Measurements from ENCODE around the gene CILP2. TPM values are rescaled to one million over a fixed set of nuclear protein-coding genes. Genes with fewer than 3 reads are reported as not detected.

The CILP2 gene
- total and polyA plus RNA-seq, 2 of the 4 experiments (the other 2 are of a cell fraction): 0.18 to 0.87 TPM

DNA sequence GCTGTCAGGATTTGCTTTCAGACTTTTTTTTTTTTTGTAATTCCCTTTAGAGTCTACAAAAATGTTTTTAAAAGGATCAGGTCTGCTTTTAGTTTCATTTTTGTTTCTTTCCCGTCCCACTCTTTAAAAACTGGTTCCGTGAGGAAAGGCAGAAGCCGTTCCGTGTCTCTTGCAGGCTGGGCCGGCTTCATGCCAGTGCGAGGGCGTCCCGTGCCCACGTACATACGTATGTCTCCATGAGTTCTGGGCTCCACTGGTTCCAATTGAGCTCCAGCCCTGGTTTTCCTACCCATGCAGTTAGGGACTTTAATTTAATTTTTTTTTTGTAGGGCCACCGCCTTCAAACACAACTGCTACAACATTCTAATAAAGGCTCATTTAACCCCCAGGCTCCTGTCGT lies 31.5 kb upstream of the CILP2 start:
- Histone ChIP-seq H2BK15ac (ENCODE audit: low read depth, low read length) (no peak overlapping the region), H3K4me1 (ENCODE audit: control insufficient read depth, insufficient read depth, low read length) (no peaks in the 10 kb centered on the region), H3K9me3 (ENCODE audit: control insufficient read depth, insufficient read depth, low read length) (no peaks in the 10 kb centered on the region), H3K14ac (replicated peaks; ENCODE audit: low read depth, low read length) (no peak overlapping the region), H3K18ac (ENCODE audit: low read depth, low read length) (no peak overlapping the region), H4K8ac (ENCODE audit: low read depth in 2 of 2, low read length in 2 of 2) (no peak overlapping the region), H4K5ac (ENCODE audit: low read depth, low read length) (no peak overlapping the region), H3K9me1 (ENCODE audit: insufficient read depth, low read length) (peaks cover 5% of the 10 kb centered on the region; the same call in 1 of the 2 replicates), H2AK5ac (ENCODE audit: low read depth, low read length) (no peak overlapping the region), H3K36me3 (ENCODE audit: control insufficient read depth, insufficient read depth, low read length) (peaks cover 44% of the 10 kb centered on the region), H3K27me3 (ENCODE audit: control insufficient read depth, insufficient read depth, low read length) (no peaks in the 10 kb centered on the region), H3K4me2 (ENCODE audit: low read depth, low read length) (no peak overlapping the region), H4K91ac (ENCODE audit: insufficient read depth, low read depth, low read length) (no peak overlapping the region), H3K23ac (ENCODE audit: low read depth, low read length) (no peak overlapping the region), H4K20me1 (ENCODE audit: insufficient read depth, low read length) (no peaks in the 10 kb centered on the region; the same call in 1 of the 2 replicates), H2BK5ac (ENCODE audit: low read depth, low read length, poor library complexity, severe bottlenecking) (no peak overlapping the region), H3K4me3 (ENCODE audit: insufficient read depth, low read depth, low read length) (no peak overlapping the region), H3K4ac (ENCODE audit: low read depth, low read length) (no peak overlapping the region), H3K27ac (ENCODE audit: insufficient read depth, low read length) (no peak overlapping the region), H2AFZ (replicated peaks; ENCODE audit: low read length, poor library complexity) (no peak overlapping the region), H3K79me1 (ENCODE audit: low read depth in 1 of 2, low read length in 2 of 2) (peaks cover 0 to 3% of the 10 kb centered on the region in 2 experiments; a peak in 2 of 4 replicates), H2BK120ac (ENCODE audit: low read depth, low read length) (no peak overlapping the region), H2BK20ac (ENCODE audit: low read depth, low read length) (no peak overlapping the region), H2AK9ac (replicated peaks; ENCODE audit: low read depth, low read length, poor library complexity) (no peak overlapping the region), H3K56ac (ENCODE audit: extremely low read depth, insufficient read depth, low read length) (no peak overlapping the region), H3K9ac (ENCODE audit: low read depth, low read length) (no peak overlapping the region)
- TF ChIP-seq NFE2L2 (IDR thresholded peaks at IDR 0.05; ENCODE audit: low read depth, low read length) (no peak), RFX5 (IDR thresholded peaks at IDR 0.05; ENCODE audit: low read depth, low read length) (no peak), SMC3 (IDR thresholded peaks at IDR 0.05; ENCODE audit: low read depth, low read length) (no peak), ELK1 (IDR thresholded peaks at IDR 0.05; ENCODE audit: borderline replicate concordance, low read depth, low read length) (no peak), POLR2A (IDR thresholded peaks at IDR 0.05; ENCODE audit: low read depth, low read length) (no peak), MXI1 (IDR thresholded peaks at IDR 0.05; ENCODE audit: borderline replicate concordance, low read depth, low read length) (no peak), MAFK (IDR thresholded peaks at IDR 0.05; ENCODE audit: low read depth, low read length) (no peak), BHLHE40 (IDR thresholded peaks at IDR 0.05; ENCODE audit: low read depth, low read length) (no peak)
- TF ChIP-seq, protein P1, sequence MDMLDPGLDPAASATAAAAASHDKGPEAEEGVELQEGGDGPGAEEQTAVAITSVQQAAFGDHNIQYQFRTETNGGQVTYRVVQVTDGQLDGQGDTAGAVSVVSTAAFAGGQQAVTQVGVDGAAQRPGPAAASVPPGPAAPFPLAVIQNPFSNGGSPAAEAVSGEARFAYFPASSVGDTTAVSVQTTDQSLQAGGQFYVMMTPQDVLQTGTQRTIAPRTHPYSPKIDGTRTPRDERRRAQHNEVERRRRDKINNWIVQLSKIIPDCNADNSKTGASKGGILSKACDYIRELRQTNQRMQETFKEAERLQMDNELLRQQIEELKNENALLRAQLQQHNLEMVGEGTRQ (IDR thresholded peaks at IDR 0.05; ENCODE audit: low read depth, low read length): no peak
- TF ChIP-seq, protein P2, sequence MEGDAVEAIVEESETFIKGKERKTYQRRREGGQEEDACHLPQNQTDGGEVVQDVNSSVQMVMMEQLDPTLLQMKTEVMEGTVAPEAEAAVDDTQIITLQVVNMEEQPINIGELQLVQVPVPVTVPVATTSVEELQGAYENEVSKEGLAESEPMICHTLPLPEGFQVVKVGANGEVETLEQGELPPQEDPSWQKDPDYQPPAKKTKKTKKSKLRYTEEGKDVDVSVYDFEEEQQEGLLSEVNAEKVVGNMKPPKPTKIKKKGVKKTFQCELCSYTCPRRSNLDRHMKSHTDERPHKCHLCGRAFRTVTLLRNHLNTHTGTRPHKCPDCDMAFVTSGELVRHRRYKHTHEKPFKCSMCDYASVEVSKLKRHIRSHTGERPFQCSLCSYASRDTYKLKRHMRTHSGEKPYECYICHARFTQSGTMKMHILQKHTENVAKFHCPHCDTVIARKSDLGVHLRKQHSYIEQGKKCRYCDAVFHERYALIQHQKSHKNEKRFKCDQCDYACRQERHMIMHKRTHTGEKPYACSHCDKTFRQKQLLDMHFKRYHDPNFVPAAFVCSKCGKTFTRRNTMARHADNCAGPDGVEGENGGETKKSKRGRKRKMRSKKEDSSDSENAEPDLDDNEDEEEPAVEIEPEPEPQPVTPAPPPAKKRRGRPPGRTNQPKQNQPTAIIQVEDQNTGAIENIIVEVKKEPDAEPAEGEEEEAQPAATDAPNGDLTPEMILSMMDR (conservative IDR thresholded peaks at IDR 0.05; ENCODE audit: low read depth, low read length): no peak
- ChIA-PET POLR2A (ENCODE audit: unreplicated experiment) (no interaction called here), CTCF (interaction anchor here (0.7 to 1.1 kb wide), 2 partner anchors 147 to 164 kb away, joined by 3 read pairs; no protein-coding TSS in a partner anchor)
- 98% methylated on average over 7 of the region's 12 CpGs; no CpG with 5 or more reads in 1 of the 2 experiments for WGBS, 2 experiments (ENCODE audit: extremely low coverage in 2 of 2, insufficient read length in 1 of 2)
- ATAC-seq (ENCODE audit: low read depth) (no peak), DNase-seq (no peak)
- in situ Hi-C loops (cut with MboI; ENCODE audit: low sequenced_read_pairs): no loop called here
- intact Hi-C loops (cut with micrococcal nuclease): no loop called here
- dilution Hi-C loops (cut with HindIII; ENCODE audit: low sequenced_read_pairs, unreplicated experiment): no loop called here
- TSS peak; percentile 53 for BruUV-seq (replicated peaks)

Measured in IMR-90 (cell line).